Suprapubic skin (tissue), 4 donors: ENCODE data around the gene CRTC3.

ENCODE experiments used
- CTCF ChIP-seq, 2 donors: fragments of 200-600 bp in 1 of 2; fragments of 450-650 bp in 1 of 2; sonication (generic) in 1 of 2; IDR thresholded peaks; one replicate each; pipeline ENCODE4 v1.5.1; 2016 to 2019; ENCODE audit warnings: antibody characterized with exemption in 2 of 2, mild to moderate bottlenecking in 1 of 2, moderate library complexity in 1 of 2
- EP300 ChIP-seq: sonication (generic); formaldehyde crosslinking; IDR thresholded peaks from one replicate; pipeline ENCODE4 v1.6.1; 2017; ENCODE audit warnings: antibody characterized with exemption
- POLR2A ChIP-seq, 2 donors: fragments of 450-650 bp; IDR thresholded peaks; one replicate each; pipeline ENCODE4 v1.6.1; 2017; ENCODE audit warnings: antibody characterized with exemption in 2 of 2, mild to moderate bottlenecking in 2 of 2, moderate library complexity in 2 of 2
- POLR2AphosphoS5 ChIP-seq, 3 donors: sonication (generic); formaldehyde crosslinking; IDR thresholded peaks; one replicate each; pipeline ENCODE4 v1.6.1; 2017; ENCODE audit warnings: antibody characterized with exemption in 3 of 3

GRCh38 chr15:90530250-90531051 is 728 bp downstream of the CRTC3 start:
- TF ChIP-seq CTCF (IDR thresholded peaks at IDR 0.05) (no peak), POLR2AphosphoS5 (IDR thresholded peaks at IDR 0.05) (peak in 1 of 3 donors; percentile 41), EP300 (no peak), POLR2A (IDR thresholded peaks at IDR 0.05) (no peak)
